K562 (cell line): Measurements from ENCODE around the gene ADCY5.

Source experiments
- EZH2 ChIP-seq: IDR thresholded peaks from 2 replicates; pipeline ENCODE4 v1.6.1; 2012; ENCODE audit warnings: low read depth, mild to moderate bottlenecking, inconsistent platforms, low read length, borderline replicate concordance
- GATAD2B ChIP-seq: fragments of 450-650 bp; IDR thresholded peaks from 2 replicates; pipeline ENCODE4 v1.6.1; 2017; ENCODE audit warnings: mild to moderate bottlenecking, borderline replicate concordance
- JUNB ChIP-seq: fragments of 450-650 bp; formaldehyde crosslinking; conservative IDR thresholded peaks from 2 replicates; pipeline ENCODE4 v1.4.0; 2020; ENCODE audit warnings: mild to moderate bottlenecking
- JUND ChIP-seq, 2 experiments: IDR thresholded peaks; 2 replicates in 1 of 2; 3 replicates in 1 of 2; pipeline ENCODE4 v1.6.1; 2011; ENCODE audit warnings: borderline replicate concordance in 2 of 2, low read depth in 2 of 2, low read length in 2 of 2, improper control_type of control experiment in 1 of 2, missing biosample characterization in 1 of 2, missing genetic modification characterization in 1 of 2, missing genetic modification reagents in 1 of 2
- NR1H2 ChIP-seq: sonication (generic); formaldehyde crosslinking; IDR thresholded peaks from 2 replicates; pipeline ENCODE4 v1.4.0; 2020; ENCODE audit warnings: mild to moderate bottlenecking, missing genetic modification reagents
- POLR2A ChIP-seq: fragments of 450-650 bp; conservative IDR thresholded peaks from 2 replicates; pipeline ENCODE4 v1.6.1; 2016
- SIN3A ChIP-seq, 2 experiments: fragments of 150-350 bp in 1 of 2; IDR thresholded peaks; 2 replicates each; pipeline ENCODE4 v1.6.1; 2011 to 2016; ENCODE audit warnings: borderline replicate concordance in 2 of 2, low read depth in 2 of 2, low read length in 2 of 2, mild to moderate bottlenecking in 2 of 2, moderate library complexity in 2 of 2; ENCODE audit not compliant: control insufficient read depth in 1 of 2
- UBTF ChIP-seq, 2 experiments: IDR thresholded peaks; 2 replicates each; pipeline ENCODE4 v1.6.1; 2012; ENCODE audit warnings: improper control_type of control experiment in 2 of 2, low read depth in 2 of 2, low read length in 2 of 2, borderline replicate concordance in 1 of 2
- ZBTB8A ChIP-seq: fragments of 450-650 bp; IDR thresholded peaks from 2 replicates; pipeline ENCODE4 v1.6.1; 2018; ENCODE audit warnings: mild to moderate bottlenecking, moderate library complexity; ENCODE audit not compliant: partially characterized antibody
- ZNF23 ChIP-seq: fragments of 250-450 bp; sonication (Bioruptor Pico); IDR thresholded peaks from 2 replicates; pipeline ENCODE4 v1.4.0; 2020; ENCODE audit warnings: mild to moderate bottlenecking
- ZNF583 ChIP-seq: fragments of 250-450 bp; sonication (Bioruptor Pico); IDR thresholded peaks from 2 replicates; pipeline ENCODE4 v1.4.0; 2020
- ZNF589 ChIP-seq: fragments of 200-800 bp; sonication (Bioruptor generic); IDR thresholded peaks from 2 replicates; pipeline ENCODE4 v1.6.1; 2016; ENCODE audit warnings: low read depth, missing genetic modification characterization, missing compliant biosample characterization
- TF ChIP-seq, protein P1 (sequence below), 3 experiments: IDR thresholded peaks in 2 of 3; conservative IDR thresholded peaks in 1 of 3; 2 replicates each; pipeline ENCODE4 v1.5.1; 2011 to 2012; ENCODE audit warnings: low read length in 3 of 3, mild to moderate bottlenecking in 3 of 3, control low read depth in 2 of 3, improper control_type of control experiment in 1 of 3, inconsistent platforms in 1 of 3, low read depth in 1 of 3, mixed read lengths in 1 of 3, moderate library complexity in 1 of 3; ENCODE audit not compliant: insufficient read depth in 2 of 3
- TF ChIP-seq, protein P2 (sequence below): fragments of 250-450 bp; sonication (Bioruptor Pico); IDR thresholded peaks from 2 replicates; pipeline ENCODE4 v1.4.0; 2020; ENCODE audit warnings: mild to moderate bottlenecking, moderate library complexity

GRCh38 chr3:123376451-123377242 lies 72.2 kb downstream of the ADCY5 start:
- TF ChIP-seq JUND (IDR thresholded peaks at IDR 0.05; ENCODE audit: borderline replicate concordance, low read depth, low read length) (no peak), JUND (tag; IDR thresholded peaks at IDR 0.05; ENCODE audit: borderline replicate concordance, low read depth, low read length) (no peak), SIN3A (IDR thresholded peaks at IDR 0.05; ENCODE audit: borderline replicate concordance in 2 of 2, control insufficient read depth in 1 of 2, low read depth in 2 of 2, low read length in 2 of 2) (no peak), UBTF (IDR thresholded peaks at IDR 0.05; ENCODE audit: borderline replicate concordance in 1 of 2, low read depth in 2 of 2, low read length in 2 of 2) (no peak), ZNF589 (CRISPR knock-in tag) (no peak), EZH2 (no peak), JUNB (CRISPR knock-in tag) (no peak), ZNF583 (CRISPR knock-in tag) (no peak), ZBTB8A (no peak), GATAD2B (no peak), ZNF23 (CRISPR knock-in tag) (no peak), POLR2A (no peak), NR1H2 (CRISPR knock-in tag) (no peak)
- TF ChIP-seq, protein P1, sequence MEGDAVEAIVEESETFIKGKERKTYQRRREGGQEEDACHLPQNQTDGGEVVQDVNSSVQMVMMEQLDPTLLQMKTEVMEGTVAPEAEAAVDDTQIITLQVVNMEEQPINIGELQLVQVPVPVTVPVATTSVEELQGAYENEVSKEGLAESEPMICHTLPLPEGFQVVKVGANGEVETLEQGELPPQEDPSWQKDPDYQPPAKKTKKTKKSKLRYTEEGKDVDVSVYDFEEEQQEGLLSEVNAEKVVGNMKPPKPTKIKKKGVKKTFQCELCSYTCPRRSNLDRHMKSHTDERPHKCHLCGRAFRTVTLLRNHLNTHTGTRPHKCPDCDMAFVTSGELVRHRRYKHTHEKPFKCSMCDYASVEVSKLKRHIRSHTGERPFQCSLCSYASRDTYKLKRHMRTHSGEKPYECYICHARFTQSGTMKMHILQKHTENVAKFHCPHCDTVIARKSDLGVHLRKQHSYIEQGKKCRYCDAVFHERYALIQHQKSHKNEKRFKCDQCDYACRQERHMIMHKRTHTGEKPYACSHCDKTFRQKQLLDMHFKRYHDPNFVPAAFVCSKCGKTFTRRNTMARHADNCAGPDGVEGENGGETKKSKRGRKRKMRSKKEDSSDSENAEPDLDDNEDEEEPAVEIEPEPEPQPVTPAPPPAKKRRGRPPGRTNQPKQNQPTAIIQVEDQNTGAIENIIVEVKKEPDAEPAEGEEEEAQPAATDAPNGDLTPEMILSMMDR (IDR thresholded peaks at IDR 0.05 in 2 of 3, conservative IDR thresholded peaks at IDR 0.05 in 1 of 3; ENCODE audit: insufficient read depth in 2 of 3, low read depth in 1 of 3, low read length in 3 of 3) = no peak
- TF ChIP-seq, protein P2, sequence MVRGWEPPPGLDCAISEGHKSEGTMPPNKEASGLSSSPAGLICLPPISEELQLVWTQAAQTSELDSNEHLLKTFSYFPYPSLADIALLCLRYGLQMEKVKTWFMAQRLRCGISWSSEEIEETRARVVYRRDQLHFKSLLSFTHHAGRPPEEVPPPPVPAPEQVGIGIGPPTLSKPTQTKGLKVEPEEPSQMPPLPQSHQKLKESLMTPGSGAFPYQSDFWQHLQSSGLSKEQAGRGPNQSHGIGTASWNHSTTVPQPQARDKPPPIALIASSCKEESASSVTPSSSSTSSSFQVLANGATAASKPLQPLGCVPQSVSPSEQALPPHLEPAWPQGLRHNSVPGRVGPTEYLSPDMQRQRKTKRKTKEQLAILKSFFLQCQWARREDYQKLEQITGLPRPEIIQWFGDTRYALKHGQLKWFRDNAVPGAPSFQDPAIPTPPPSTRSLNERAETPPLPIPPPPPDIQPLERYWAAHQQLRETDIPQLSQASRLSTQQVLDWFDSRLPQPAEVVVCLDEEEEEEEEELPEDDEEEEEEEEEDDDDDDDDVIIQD (CRISPR knock-in tag) = no peak
